ENCODE measurements around the gene MPZL1.
"Not testable (repeated sequence)": the region's sequence is repeated elsewhere in the genome, so short reads cannot be mapped to it uniquely, and the experiment has no call there.

The MPZL1 gene

DNA sequence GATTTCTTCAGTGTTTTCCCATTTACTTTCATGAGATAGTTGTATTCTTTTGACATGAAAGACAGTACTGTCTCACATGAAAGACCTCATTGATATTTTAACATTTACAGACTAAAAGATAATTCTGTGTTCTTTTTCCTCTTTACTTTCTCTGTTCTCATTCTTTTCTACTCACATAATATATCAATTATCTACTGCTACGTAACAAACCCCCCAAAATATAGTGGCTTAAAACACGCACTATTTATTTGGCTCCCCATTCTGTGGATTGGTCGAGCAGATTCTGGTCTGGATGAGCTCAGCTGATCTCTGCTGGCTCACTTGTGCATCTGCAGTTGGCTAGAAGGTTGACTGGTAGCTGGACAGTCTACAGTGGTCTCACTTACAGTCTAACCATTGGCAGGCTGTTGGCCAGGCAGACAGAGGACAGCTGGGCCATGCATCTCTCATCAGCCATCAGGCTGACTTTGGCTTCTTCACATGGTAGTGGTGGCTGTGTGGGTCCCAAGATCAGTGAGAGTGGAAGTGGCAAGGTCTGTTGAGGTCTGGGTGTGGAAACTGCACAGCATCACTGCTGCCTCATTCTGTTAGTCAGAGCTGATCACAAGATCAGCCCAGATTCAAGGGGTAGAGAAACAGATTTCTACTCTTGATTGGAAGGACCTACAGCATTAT lies 63.2 kb downstream of the MPZL1 start:
- DNase-seq = peak; percentile 29

DNA sequence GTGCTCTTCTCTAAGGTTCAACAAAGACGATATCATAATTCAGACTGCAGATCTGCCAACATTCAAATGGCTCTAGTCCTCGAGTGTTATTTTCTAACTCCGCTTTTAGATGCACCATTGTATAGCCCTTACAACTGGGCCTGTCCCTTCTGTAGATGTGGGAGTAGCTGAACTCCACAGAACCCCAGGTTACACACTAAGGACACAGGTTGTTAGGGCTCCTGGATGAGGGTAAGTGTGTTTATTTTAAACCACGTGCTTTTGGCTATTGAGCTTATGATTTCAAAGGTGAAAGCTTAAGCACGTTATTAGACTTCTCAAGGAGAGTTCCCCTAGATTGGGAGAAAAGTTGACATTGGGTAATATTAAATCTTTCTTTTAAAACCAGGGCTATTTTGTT lies 64.7 kb downstream of the MPZL1 start:
- DNase-seq = no peak

DNA sequence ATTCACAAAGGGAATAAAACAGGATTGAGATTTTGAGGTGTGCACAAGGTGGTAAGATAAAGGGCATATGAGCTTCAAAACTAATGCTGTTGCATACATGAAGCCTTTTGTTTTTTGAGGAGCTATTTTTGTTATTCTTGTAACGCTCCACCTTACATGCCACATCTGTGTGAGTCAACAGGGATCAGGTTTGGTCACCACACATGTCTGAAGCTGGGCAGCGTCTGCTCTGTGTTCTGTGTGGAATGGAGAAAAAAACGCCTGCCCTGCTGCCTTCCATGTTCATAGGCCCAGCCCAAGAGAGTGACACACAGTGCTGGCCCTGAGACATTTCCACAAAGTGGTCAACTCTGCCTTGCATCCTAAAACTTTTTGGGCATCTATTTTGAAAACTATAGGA lies 67.7 kb downstream of the MPZL1 start:
- peak; percentile 73 for DNase-seq

DNA sequence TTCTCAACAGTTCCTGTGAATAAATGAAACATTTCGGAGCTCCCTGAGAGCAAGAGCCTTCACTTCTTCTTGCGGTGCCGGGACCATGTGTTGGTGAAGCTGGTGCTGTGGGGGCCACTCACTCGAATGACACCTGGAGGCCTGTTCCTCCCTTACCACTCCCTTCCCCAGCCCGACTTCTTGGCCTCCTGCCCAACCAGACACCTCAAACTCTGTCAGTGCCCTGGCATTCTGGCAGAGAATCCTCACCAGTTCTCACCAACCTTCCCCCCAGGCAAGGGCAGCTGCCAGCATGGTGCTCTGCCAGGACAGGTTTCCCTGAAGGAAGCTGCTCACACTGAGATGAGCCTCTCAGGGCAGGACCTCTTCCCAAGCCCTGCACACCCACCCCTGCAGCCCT lies 68.3 kb downstream of the MPZL1 start:
- no peak for DNase-seq

DNA sequence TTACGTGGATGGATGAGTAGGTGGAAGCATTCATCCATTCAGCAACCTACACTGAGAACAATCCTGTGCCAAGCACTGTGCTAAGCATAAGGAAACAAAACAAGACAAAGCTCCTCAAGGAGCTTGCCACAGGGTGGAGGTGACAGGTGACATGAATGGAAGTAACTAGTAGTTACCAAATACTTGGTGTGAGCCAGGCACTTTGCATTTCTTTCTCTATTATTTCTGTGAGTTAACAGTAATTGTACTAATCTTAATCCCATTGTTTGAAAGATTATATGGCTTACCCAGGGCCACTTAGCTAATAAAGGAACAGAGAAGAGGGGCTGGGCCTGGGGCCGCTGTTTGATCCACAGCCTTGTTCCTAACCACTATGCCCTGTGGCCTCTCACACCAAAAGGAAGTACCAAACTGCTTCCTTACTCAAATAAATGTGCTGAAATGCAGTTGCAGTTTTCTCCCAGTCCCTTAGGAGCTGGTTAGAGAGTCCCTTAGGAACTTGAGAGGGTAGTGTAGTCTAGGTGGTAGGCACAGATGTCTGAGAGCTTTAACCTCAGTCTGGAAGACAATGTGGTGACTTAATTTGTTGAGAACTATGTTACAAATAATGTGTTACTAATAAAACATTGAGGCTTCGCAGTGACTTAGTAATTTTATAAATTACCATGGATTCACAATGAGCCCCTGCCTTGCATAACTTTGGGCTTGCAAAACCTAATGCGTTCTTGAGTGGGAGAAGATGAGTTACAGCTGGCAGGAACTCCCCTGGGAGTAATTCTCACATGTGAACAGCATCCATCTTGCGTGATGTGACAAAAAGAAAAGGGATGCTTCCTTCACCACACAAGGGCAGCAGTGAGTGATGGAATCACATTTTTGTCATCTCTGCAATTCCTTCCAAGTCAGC lies 69.8 kb downstream of the MPZL1 start:
- DNase-seq = peak; percentile 87

DNA sequence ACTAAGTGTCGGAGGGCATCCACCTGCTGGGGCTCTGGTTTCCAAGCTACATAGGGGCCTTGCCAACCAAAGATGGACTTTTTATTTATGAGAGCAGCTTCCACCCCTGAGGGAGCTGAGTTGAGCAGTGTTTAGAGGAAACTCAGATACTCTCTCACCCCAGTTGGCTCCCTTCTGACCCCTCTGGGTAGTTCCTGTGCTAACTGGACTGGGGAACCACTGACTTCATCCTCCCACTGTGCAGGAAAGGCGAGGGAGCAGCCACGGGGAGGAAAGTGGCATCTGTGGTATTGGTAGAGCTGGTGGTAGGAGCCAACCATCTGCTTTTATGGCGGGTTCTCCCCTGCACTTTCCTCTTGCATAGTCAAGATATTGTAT lies 70.4 kb downstream of the MPZL1 start:
- no peak for DNase-seq

DNA sequence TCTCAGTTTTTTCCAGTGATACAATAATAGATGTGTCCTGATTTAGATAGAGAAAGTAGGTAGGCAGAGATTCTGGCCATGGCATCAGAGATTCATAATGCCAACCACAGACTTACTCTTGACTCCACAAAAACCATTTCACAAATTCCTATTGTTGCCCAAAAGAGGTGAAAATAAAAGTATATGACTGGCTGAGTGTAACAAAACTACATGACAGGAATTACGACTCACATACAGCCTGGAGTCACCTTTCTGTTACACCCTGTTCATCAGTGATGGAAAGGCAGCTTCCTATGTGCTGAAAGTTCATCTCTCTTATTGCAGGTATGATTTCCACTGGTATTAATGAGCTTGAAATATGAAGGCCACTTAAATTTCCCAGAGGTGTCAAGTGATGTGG lies 72.3 kb downstream of the MPZL1 start:
- DNase-seq = no peak

DNA sequence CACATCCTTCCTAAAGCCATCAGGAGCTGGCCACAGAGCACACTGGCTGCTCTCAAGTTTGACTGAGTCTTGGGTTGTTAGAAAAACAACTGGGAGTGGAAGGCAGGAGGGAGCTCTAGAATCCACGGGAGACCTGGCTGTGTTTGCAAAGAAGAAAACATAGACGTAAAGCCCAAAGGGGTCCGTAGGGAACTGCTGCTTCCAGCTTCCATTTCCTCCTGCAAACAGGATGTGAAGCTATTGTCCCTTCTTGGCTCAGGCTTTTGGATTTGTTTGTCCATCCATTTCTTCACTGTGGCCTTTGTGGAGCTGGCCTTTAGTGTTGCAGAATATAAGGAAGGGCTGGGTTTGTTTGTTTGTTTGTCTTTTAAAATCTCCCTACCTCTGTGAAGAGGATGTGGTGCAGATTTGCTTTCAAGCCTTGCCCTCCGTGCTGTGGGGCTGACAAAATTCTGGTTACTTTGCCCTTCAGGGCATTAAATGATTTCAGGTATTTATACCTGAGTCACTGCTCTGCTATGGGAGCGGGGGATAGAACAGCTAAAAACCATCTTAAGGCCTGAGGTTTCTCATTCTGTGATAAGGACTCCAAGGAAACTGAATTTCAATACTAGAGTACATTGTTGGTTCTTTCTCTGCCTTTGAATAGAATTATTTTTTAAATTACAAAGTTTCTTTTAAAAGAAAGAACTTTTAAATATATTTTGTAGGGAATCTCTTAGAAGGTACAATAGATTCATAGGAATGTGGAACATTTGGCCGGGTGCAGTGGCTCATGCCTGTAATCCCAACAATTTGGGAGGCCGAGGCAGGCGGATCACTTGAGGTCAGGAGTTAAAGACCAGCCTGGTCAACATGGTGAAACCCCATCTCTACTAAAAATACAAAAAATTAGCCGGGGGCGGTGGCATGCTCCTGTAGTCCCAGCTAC lies 74.3 kb downstream of the MPZL1 start:
- DNase-seq = no peak

DNA sequence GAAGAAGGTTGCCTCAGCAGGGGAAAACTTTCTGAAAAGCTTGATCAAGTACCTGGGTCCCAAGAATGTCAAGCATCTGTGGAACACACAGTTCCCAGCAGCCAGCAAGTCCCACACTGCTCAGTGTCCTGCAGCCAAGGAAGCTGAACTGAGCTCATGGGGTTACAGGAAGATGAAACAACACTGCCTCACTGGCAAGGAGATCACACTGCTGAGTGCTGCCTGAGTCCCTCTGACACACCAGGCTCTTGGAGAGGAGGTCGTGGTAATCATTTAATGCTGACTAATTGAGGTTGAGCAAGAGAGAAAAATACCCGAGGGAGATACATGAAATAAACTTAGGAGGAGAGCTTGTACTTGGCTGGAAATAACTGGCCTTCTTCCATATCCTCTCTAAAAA lies 75.2 kb downstream of the MPZL1 start:
- DNase-seq = peak; percentile 99

DNA sequence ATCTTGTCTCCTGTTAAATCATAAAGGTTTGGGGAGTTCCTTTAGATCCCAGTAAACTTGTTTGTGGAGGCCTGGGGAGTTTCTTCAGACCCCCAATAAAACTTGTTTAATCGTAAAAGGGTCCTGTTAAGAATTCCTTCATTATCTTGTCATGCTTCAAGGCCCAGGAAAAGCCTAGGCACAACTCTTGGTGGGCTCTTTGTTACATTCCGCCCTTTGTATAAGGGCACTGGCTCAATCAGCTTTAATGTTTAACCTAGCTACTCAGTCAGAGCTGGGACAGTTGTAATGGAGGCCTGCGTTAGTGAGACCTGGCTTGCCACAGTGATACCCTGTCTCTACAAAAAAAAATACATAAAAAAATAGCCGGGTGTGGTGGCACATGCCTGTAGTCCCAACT lies 77.2 kb downstream of the MPZL1 start:
- no peak for DNase-seq

DNA sequence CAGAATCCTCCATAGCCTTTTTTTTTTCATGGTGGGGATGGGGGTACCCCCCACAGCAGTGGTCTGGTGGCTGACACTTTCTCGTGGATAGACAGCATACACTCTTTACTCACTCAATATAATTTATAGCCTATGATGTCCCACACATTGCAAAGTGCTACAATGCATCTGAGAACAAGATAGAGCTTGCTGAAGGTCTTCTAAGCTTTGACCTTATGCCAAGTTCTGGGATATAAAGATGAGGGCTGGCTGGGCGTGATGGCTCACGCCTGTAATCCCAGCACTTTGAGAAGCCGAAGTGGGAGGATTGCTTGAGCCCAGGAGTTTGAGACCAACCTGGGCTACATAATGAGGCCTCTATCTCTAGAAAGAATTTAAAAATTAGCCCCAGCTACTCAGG lies 78.0 kb downstream of the MPZL1 start:
- DNase-seq = no peak

DNA sequence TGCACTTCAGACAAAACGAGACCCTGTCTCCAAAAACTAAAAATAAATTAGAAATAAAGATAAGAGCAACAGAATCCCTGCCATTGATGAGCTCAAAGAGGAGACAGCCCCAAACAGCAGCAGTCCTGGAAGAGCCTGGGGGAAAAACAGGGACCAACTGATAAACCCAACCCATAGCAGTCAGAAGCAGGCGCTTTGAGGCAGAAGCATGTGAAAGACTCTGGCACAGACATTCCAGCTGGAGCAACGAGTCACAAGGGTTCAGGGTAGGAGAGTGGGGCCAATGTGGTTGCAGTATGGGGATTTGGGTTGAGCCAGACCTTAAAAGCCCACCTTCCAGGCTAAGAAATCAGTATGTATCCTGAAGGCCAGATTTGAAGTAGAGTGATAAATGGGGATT lies 78.5 kb downstream of the MPZL1 start:
- no peak for DNase-seq

DNA sequence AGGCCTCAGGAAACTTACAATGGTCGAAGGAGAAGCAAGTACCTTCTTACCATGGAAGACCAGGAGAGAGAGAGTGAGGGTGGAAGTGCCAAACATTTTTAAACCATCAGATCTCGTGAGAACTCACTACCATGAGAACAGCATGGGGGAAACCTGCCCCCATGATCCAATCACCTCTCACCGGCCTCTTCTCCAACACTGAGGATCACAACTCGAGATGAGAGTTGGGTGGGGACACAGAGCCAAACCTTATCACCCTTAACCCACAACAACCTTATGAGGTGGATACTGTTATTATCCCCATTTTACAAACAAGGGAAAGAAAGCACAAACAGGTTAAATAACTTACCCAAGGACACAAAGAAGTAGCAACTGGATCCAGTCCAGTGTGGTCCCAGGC lies 80.5 kb downstream of the MPZL1 start:
- DNase-seq = no peak

DNA sequence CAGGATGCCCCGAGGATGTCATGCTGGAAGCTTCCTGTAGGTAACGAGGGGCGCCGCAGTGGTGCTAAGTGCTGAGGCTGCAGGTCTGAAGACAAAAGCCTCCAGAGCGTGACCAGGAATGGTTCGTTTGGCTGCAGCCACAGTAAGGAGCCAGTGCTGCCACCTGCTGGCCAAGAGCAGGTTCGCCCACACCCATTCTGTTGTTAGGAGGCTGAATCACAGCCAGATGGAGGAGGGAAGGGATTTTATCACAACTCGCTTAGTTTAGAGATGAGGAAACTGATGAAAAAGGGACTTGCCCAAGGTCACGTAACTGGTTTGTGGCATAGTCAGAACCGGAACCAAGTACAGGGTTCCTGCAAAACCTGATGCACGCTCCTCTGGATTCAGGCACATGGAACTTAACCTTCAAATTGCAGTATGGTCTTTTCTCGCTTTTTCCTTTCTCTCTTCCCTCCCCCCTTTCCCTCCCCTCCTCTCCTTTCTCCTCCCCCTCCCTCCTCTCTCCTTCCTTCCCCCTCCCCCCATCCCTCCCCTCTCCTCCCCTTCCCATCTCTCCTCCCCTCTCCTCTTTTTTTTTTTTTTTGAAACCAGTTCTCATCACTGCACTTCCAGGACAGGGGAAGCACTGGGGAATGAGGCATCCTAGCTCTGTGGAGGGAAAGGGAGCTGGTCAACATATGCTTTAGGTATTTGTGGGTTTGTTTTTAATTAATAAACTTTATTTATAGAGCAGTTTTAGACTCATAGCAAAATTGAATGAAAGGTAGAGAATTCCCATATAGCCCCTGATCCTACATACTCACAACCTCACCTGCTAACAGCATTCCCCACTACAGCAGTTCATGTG lies 81.8 kb downstream of the MPZL1 start:
- peak; percentile 94 for DNase-seq

DNA sequence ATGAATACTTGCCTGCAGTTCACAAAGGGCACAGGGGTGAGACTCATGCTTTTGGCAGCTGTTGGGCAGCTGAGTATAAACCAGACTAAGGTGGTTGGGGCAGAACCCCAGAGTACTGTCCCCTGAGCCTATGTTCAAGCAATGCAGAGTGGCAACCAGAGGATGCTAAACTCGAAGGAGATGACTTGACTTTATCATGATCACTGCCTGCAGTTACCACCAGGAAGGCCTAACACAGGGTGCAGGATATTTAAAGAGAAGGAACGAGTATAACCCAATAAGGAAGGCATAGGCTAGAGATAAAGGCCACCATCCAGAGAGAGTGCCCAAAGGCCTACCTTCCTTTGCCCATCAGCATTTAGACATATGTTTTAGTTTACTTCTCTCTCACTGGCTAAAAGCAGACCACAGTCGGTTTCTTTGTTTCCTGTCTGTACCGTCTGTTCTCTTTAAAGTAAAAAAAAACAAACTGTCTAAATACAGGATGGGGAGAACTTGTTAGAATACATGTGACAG lies 83.3 kb downstream of the MPZL1 start:
- no peak for DNase-seq

DNA sequence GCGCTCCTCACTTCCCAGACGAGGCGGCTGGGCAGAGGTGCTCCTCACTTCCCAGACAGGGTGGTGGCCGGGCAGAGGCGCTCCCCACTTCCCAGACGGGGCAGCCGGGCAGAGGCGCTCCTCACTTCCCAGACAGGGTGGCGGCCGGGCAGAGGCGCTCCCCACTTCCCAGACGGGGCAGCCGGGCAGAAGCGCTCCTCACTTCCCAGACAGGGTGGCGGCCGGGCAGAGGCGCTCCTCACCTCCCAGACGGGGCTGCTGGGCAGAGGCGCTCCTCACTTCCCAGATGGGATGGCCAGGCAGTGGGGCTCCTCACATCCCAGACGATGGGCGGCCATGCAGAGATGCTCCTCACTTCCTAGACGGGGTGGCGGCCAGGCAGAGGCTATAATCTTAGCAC lies 84.5 kb downstream of the MPZL1 start:
- DNase-seq = not testable (repeated sequence)

DNA sequence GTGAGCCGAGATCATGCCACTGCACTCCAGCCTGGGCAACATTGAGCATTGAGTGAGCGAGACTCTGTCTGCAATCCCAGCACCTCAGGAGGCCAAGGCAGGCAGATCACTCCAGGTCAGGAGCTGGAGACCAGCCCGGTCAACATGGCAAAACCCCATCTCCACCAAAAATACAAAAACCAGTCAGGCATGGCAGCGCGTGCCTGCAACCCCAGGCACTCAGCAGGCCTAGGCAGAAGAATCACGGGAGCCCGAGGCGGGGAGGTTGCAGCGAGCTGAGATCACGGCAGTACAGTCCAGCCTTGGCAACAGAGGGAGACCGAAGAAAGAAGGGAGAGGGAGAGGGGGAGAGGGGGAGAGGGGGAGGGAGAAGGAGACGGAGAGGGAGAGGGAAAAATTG lies 84.9 kb downstream of the MPZL1 start:
- DNase-seq = not testable (repeated sequence)

DNA sequence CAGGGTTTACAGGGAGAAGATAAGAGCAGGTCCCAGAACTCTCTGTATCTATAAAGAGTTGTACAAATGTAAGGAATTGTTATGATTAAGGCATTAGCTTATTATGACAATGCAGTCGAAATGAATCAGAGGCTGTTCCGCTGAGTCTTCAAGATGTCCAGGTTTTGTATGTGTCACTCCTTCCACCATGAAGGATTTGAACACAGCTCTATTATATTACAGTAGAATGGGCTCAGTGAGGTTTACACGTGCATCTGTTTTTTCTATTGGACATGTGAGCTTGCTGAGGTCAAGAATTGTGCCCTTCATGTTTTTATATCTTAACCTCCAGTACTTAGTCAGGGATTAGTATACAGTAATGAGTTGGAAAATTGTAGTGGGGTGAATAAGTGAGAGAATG lies 86.3 kb downstream of the MPZL1 start:
- peak; percentile 79 for DNase-seq

DNA sequence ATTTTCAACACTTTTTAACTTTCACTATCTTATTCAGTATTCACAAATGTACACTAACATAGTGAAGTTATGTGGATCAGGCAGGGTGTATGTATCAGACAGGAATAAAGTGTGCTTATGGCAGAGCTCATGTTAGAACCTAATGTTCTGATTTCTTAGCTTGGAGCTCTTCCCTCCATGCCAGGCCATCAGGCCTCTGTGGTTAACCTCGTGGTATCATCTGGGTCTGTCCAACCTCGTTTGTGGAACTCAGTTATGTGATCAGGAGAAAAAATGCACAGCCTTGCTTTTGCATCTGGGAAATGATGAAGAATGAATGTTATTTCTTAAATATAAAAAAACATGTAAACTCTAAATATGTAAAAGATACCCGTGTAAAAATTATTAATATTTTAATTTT lies 86.9 kb downstream of the MPZL1 start:
- no peak for DNase-seq

DNA sequence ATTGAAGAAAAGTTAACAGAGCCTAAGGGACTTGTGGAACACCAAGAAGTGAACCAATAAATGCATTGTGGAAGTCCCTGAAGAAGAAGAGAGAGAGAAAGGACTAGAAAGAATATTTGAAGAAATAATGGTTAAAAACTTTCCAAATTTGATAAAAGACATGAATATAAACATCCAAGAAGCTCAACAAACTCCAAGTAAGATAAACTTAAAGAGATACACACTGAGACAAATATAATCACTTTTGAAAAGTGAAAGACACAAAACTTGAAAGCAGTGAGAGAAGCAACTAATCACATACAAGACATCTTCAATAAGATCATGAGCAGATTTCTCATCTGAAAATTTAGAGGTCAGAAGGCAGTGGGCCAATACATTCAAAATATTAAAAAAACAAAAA lies 91.2 kb downstream of the MPZL1 start:
- DNase-seq = no peak

DNA sequence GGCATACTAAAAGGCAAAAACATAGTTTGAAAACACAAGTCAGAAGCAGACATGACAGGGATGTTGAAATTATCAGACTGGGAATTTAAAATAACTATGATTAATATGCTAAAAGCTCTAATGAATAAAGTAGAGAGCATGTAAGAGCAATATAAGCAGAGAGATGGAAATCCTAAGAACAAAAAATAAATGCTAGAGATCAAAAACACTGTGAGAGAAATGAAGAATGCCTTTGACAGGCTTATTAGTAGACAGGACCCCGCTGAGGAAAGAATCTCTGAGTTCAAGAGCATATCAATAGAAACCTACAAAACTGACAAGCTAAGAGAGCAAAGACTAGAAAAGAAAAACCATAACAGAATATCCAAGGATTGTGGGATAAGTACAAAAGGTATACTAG lies 93.9 kb downstream of the MPZL1 start:
- DNase-seq = no peak
